Trophoblast cell (in vitro differentiated cells and primary cell): ENCODE measurements around the gene SAMM50.

Experiments used
- DNase-seq, 2 donors: peaks; one replicate each; pipeline ENCODE4 v3.0.0-alpha.2; 2016
- H2AFZ ChIP-seq: 2 replicates; pipeline ENCODE4 v1.6.1; 2013; ENCODE audit warnings: low read length, moderate library complexity, mild to moderate bottlenecking; ENCODE audit not compliant: insufficient read depth, poor library complexity
- H2AK5ac ChIP-seq: 2 replicates; pipeline ENCODE4 v1.6.1; 2013; ENCODE audit warnings: mild to moderate bottlenecking, low read length
- H2BK120ac ChIP-seq: 2 replicates; pipeline ENCODE4 v1.6.1; 2013; ENCODE audit warnings: low read length, mild to moderate bottlenecking, moderate library complexity; ENCODE audit not compliant: insufficient read depth, poor library complexity
- H2BK12ac ChIP-seq: 2 replicates; pipeline ENCODE4 v1.6.1; 2013; ENCODE audit warnings: mild to moderate bottlenecking, low read length, moderate library complexity
- H2BK5ac ChIP-seq: 2 replicates; pipeline ENCODE4 v1.6.1; 2013; ENCODE audit warnings: low read length, low read depth, moderate library complexity, mild to moderate bottlenecking; ENCODE audit not compliant: poor library complexity
- H3K14ac ChIP-seq: 2 replicates; pipeline ENCODE4 v1.6.1; 2013; ENCODE audit warnings: mild to moderate bottlenecking, low read length
- H3K18ac ChIP-seq: 2 replicates; pipeline ENCODE4 v1.6.1; 2013; ENCODE audit warnings: mild to moderate bottlenecking, low read length
- H3K23ac ChIP-seq: 2 replicates; pipeline ENCODE4 v1.6.1; 2013; ENCODE audit warnings: low read length
- H3K27ac ChIP-seq: 2 replicates; pipeline ENCODE4 v1.5.1; 2013; ENCODE audit warnings: low read depth, mild to moderate bottlenecking, inconsistent platforms, low read length, moderate library complexity
- H3K27me3 ChIP-seq: 2 replicates; pipeline ENCODE4 v1.6.1; 2013; ENCODE audit warnings: inconsistent platforms, mild to moderate bottlenecking, low read length, moderate library complexity; ENCODE audit not compliant: insufficient read depth
- H3K36me3 ChIP-seq, 2 experiments: 1 replicate in 1 of 2; 2 replicates in 1 of 2; pipeline ENCODE4 v1.6.1; 2013; ENCODE audit warnings: low read length in 2 of 2, mild to moderate bottlenecking in 2 of 2, moderate library complexity in 1 of 2; ENCODE audit not compliant: insufficient read depth in 2 of 2, control insufficient read depth in 1 of 2
- H3K4ac ChIP-seq: 2 replicates; pipeline ENCODE4 v1.6.1; 2013; ENCODE audit warnings: low read depth, mild to moderate bottlenecking, low read length, moderate library complexity
- H3K4me1 ChIP-seq, 2 experiments: 1 replicate in 1 of 2; 2 replicates in 1 of 2; pipeline ENCODE4 v1.6.1; 2013; ENCODE audit warnings: low read length in 2 of 2, mild to moderate bottlenecking in 2 of 2, moderate library complexity in 1 of 2; ENCODE audit not compliant: insufficient read depth in 2 of 2, control insufficient read depth in 1 of 2
- H3K4me2 ChIP-seq: 2 replicates; pipeline ENCODE4 v1.6.1; 2013; ENCODE audit warnings: inconsistent platforms, mild to moderate bottlenecking, low read length, moderate library complexity
- H3K4me3 ChIP-seq: 2 replicates; pipeline ENCODE4 v1.5.1; 2013; ENCODE audit warnings: mild to moderate bottlenecking, low read depth, low read length, inconsistent platforms
- H3K79me1 ChIP-seq: one replicate; pipeline ENCODE4 v1.6.1; 2013; ENCODE audit warnings: low read length
- H3K79me2 ChIP-seq: 2 replicates; pipeline ENCODE4 v1.6.1; 2013; ENCODE audit warnings: low read length, mild to moderate bottlenecking; ENCODE audit not compliant: control insufficient read depth, insufficient read depth, poor library complexity
- H3K9ac ChIP-seq: 2 replicates; pipeline ENCODE4 v1.6.1; 2013; ENCODE audit warnings: mild to moderate bottlenecking, low read length
- H3K9me3 ChIP-seq: 2 replicates; pipeline ENCODE4 v1.6.1; 2013; ENCODE audit warnings: low read depth, mild to moderate bottlenecking, control low read depth, inconsistent platforms, low read length; ENCODE audit not compliant: insufficient read depth
- H4K12ac ChIP-seq: 2 replicates; pipeline ENCODE4 v1.6.1; 2013; ENCODE audit warnings: low read depth, mild to moderate bottlenecking, low read length, moderate library complexity
- H4K8ac ChIP-seq: 2 replicates; pipeline ENCODE4 v1.6.1; 2013; ENCODE audit warnings: low read depth, mild to moderate bottlenecking, low read length, moderate library complexity
- H4K91ac ChIP-seq: one replicate; pipeline ENCODE4 v1.6.1; 2013; ENCODE audit warnings: low read depth, mild to moderate bottlenecking, low read length, moderate library complexity
- WGBS: extraction: QIAGEN DNeasy Blood & Tissue Kit; methylation state at CpG from one replicate; pipeline ENCODE4 v1.1.7; 2013; ENCODE audit warnings: missing lambda C conversion rate; ENCODE audit not compliant: insufficient read length, insufficient coverage; ENCODE audit errors: extremely low coverage; 5-methylcytosine and 5-hydroxymethylcytosine counted together

SAMM50 gene

GRCh38 chr22:44018594-44018993, 63.4 kb downstream of the SAMM50 start:
- no peak overlapping the region for H2AFZ ChIP-seq
- H2BK120ac ChIP-seq = no peak overlapping the region
- no peak overlapping the region for H3K4ac ChIP-seq
- no peak overlapping the region for H2BK5ac ChIP-seq
- no peak overlapping the region for H4K8ac ChIP-seq
- H3K27me3 ChIP-seq = no peaks in the 10 kb centered on the region
- no peaks in the 10 kb centered on the region for H3K36me3 ChIP-seq
- no peak overlapping the region for H2BK12ac ChIP-seq
- H3K23ac ChIP-seq = no peak overlapping the region
- peaks cover 1 to 2% of the 10 kb centered on the region in 2 experiments for H3K4me1 ChIP-seq
- no peaks in the 10 kb centered on the region for H3K79me2 ChIP-seq
- DNase-seq = no peak
- no peak overlapping the region for H2AK5ac ChIP-seq
- no peak overlapping the region for H3K4me3 ChIP-seq
- H3K79me1 ChIP-seq = no peaks in the 10 kb centered on the region
- no peak overlapping the region for H4K91ac ChIP-seq
- H3K9me3 ChIP-seq = peaks cover 2% of the 10 kb centered on the region
- no peak overlapping the region for H3K14ac ChIP-seq
- H3K27ac ChIP-seq = no peak overlapping the region
- H4K12ac ChIP-seq = no peak overlapping the region
- no peak overlapping the region for H3K9ac ChIP-seq
- H3K18ac ChIP-seq = no peak overlapping the region
- no peak overlapping the region for H3K4me2 ChIP-seq
- WGBS = no CpG with 5 or more reads among the region's 9 CpGs

- H3K4me2 ChIP-seq = no peak overlapping the region
- H3K4me1 ChIP-seq = peaks cover 4 to 5% of the 10 kb centered on the region in 2 experiments
- no peak overlapping the region for H4K12ac ChIP-seq
- no peak overlapping the region for H3K4me3 ChIP-seq
- no peak overlapping the region for H3K4ac ChIP-seq
- no peak overlapping the region for H2AFZ ChIP-seq
- H2BK12ac ChIP-seq = no peak overlapping the region
- no peak overlapping the region for H2BK120ac ChIP-seq
- H3K23ac ChIP-seq = no peak overlapping the region
- H2BK5ac ChIP-seq = no peak overlapping the region
- H3K27ac ChIP-seq = no peak overlapping the region
- H2AK5ac ChIP-seq = no peak overlapping the region
- H3K9me3 ChIP-seq = peaks cover 2% of the 10 kb centered on the region
- H3K18ac ChIP-seq = no peak overlapping the region
- WGBS = no CpG with 5 or more reads among the region's 10 CpGs
- no peak overlapping the region for H4K8ac ChIP-seq
- no peak overlapping the region for H3K14ac ChIP-seq
- DNase-seq = no peak
- no peaks in the 10 kb centered on the region for H3K36me3 ChIP-seq
- no peak overlapping the region for H3K9ac ChIP-seq
- H3K79me2 ChIP-seq = no peaks in the 10 kb centered on the region
- no peaks in the 10 kb centered on the region for H3K79me1 ChIP-seq
- H4K91ac ChIP-seq = no peak overlapping the region
- peaks cover 3% of the 10 kb centered on the region for H3K27me3 ChIP-seq
Observed at GRCh38 chr22:44019416-44019815, 64.2 kb downstream of the SAMM50 start.

DNA sequence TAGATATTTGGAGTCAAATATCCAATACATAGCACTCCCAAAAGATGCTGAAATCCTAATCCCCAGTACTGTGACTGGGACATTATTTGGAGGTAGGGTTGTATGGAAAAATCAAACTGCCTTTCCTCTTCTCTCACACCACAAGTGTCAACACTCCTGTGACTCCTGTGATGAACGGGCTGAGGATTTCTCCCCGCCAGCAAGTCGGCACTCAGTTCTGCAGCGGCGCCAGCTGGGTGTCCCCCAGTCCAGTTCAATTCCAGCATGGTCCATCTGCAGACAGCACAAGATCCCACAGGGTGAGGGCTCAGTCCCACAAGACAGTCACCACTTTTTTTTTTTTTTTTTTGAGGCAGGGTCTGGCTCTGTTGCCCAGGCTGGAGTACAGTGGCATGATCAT, 64.6 kb downstream of the SAMM50 start:
- no peak for DNase-seq
- H4K91ac ChIP-seq = no peak overlapping the region
- no peak overlapping the region for H2AFZ ChIP-seq
- H3K79me2 ChIP-seq = no peaks in the 10 kb centered on the region
- H2BK12ac ChIP-seq = no peak overlapping the region
- no peak overlapping the region for H2AK5ac ChIP-seq
- H3K79me1 ChIP-seq = no peaks in the 10 kb centered on the region
- H3K4me3 ChIP-seq = no peak overlapping the region
- H3K9me3 ChIP-seq = peaks cover 2% of the 10 kb centered on the region
- no peak overlapping the region for H3K4me2 ChIP-seq
- H2BK120ac ChIP-seq = no peak overlapping the region
- no CpG with 5 or more reads among the region's 5 CpGs for WGBS
- H3K4me1 ChIP-seq = peaks cover 4 to 5% of the 10 kb centered on the region in 2 experiments
- no peak overlapping the region for H3K18ac ChIP-seq
- H3K9ac ChIP-seq = no peak overlapping the region
- H3K14ac ChIP-seq = no peak overlapping the region
- H4K8ac ChIP-seq = no peak overlapping the region
- no peak overlapping the region for H3K23ac ChIP-seq
- H3K27me3 ChIP-seq = peaks cover 3% of the 10 kb centered on the region
- H3K36me3 ChIP-seq = no peaks in the 10 kb centered on the region
- no peak overlapping the region for H2BK5ac ChIP-seq
- H3K4ac ChIP-seq = no peak overlapping the region
- H3K27ac ChIP-seq = no peak overlapping the region
- H4K12ac ChIP-seq = no peak overlapping the region

- H3K36me3 ChIP-seq = no peaks in the 10 kb centered on the region
- no peak overlapping the region for H4K8ac ChIP-seq
- H3K4me1 ChIP-seq = peaks cover 4 to 5% of the 10 kb centered on the region in 2 experiments
- H2BK12ac ChIP-seq = no peak overlapping the region
- peaks cover 3% of the 10 kb centered on the region for H3K27me3 ChIP-seq
- H4K91ac ChIP-seq = no peak overlapping the region
- H3K79me1 ChIP-seq = no peaks in the 10 kb centered on the region
- no peak overlapping the region for H3K23ac ChIP-seq
- H3K9me3 ChIP-seq = peaks cover 2% of the 10 kb centered on the region
- no peak overlapping the region for H3K18ac ChIP-seq
- H4K12ac ChIP-seq = no peak overlapping the region
- no peak overlapping the region for H3K4me3 ChIP-seq
- H3K4me2 ChIP-seq = no peak overlapping the region
- WGBS = no CpG with 5 or more reads among the region's 8 CpGs
- no peak overlapping the region for H3K9ac ChIP-seq
- H3K14ac ChIP-seq = no peak overlapping the region
- no peak for DNase-seq
- no peak overlapping the region for H2AK5ac ChIP-seq
- no peak overlapping the region for H3K27ac ChIP-seq
- H2AFZ ChIP-seq = no peak overlapping the region
- no peak overlapping the region for H3K4ac ChIP-seq
- no peak overlapping the region for H2BK5ac ChIP-seq
- no peaks in the 10 kb centered on the region for H3K79me2 ChIP-seq
- H2BK120ac ChIP-seq = no peak overlapping the region
Observed at GRCh38 chr22:44020981-44021380, 65.7 kb downstream of the SAMM50 start.
